ENCODE data around the gene PIGU.
"Not testable (repeated sequence)": the region's sequence is repeated elsewhere in the genome, so short reads cannot be mapped to it uniquely, and the experiment has no call there.

PIGU gene

DNA sequence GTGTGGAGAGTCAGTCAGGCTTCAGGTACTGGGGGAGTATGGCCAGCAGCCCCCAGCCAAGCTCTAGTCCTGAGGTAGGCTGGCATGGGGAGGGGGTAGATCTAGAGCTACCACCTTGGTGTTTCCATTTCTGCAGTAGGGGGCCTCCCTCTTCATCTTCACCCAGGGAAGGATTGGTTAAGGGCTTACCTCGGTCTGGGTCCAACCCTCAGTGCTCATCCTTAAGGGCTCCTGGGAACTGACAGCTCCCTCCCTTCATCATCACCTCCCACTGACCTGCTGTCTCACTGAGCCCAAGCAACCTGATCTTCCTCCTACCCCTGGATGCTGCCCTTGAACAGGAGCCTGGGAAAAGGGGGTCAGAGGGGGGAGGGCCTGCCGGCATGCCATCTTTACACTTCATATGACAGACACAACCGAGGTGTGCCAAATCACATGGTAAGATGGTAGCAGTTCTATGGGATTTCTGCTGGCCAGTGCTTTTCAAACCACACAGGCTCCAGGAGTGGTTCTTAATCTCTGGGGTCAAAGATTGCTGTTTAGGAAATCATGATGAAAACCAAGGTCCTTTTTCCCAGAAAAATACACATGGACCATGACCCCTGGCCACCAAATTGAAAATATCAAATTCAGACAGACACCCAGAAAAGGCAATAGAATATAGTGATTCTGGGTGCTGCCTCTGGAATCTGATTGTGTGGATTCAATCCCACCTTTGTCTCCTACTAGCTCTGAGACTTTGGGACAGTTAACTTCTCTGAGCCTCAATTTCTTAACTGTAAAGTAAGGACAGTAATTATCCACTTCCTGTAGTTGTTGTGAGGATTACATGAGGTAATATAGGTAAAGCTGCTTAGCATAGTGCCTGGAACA, 30.3 kb upstream of the PIGU start:
- no peak for DNase-seq (ENCODE audit: low read depth in 3 of 3)

DNA sequence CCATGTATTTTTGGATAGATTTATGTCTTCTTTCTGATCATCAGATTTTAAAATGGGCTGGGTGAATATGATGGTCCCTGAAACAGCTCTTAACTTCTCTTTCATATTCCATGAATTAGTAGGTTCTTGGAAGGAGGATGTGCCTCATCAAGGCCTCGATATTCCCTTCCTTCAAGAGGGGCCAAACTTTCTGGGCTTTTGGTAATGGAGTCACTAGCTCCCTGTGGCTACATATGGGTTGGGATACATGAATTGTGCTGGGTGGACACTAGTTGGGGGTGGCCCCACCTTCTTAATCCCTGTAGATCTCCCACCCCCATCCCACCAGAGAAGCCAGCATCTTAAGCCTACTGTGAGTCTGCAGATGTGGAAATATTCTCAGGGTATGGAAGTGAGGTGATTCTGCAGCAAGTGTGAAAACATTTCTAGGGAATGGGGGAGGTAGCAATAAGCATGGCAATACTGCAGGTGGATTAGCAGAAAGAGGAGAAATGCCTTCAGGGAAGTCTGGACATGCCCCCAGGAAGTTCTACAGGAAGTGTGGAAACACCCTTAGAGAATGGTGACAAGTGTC, 29.5 kb upstream of the PIGU start:
- no peak for DNase-seq (ENCODE audit: low read depth in 3 of 3)

DNA sequence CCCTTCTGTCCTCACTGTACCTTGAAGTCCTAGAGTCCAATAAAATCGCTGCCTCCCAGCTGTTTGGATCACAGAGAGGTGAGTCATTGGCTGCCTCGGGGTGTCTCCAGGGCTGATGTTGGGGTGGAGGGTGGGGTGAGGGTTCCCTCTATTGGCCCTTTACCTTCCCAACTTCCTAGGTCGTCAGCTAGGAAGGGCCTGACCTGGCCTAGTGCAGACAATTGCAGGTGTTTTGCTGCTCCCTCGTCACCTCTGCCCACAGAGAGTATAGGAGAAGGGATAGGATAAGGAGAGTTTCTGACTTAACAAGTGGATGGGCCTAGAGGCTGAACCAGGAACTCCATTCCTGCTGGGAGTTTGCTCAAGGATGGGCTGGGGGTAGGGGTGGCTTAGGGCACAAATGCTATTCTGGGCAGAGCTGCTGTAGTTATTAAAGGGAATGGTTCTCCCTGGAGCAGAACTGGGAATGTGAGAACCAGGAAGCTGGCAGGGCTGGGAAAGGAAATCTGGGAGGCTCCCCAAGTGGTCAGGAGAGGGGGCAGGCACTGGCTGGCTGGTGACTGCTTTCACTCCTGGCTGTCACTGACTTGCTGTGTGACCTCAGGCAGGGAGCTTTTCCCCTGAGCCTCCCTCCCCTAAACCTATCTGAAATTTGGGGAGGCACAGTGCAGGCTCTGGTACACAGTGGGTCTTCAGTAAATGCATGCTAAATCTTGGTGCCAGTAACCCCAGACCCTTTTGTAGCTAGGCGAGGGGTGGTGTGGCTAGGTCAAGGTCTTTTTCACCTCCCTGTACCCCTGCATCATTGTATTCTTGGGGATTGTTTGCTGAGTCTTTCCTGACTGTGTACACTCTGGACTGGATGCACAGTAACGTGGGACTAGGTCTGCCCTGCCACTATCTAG, 28.8 kb upstream of the PIGU start:
- no peak for DNase-seq (ENCODE audit: low read depth in 3 of 3)

DNA sequence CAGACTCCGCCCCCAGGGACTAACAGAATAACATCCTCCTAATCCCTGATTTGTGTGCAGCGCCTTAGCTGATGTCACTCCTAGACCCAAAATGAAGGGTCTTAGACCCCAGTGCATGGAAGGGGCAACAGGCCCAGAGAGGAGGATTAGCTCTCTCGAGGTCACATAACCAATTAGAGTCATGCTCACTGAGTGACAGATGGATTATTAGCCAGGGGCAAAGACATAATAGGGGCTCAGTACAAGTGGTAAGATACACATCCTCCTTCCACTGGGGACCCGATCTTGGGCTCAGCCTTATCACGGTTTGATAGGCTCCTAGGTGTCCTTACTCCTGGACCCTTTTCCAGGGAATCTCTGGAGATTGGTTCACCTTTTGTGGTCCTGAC, 28.1 kb upstream of the PIGU start:
- DNase-seq (ENCODE audit: low read depth in 3 of 3): no peak

DNA sequence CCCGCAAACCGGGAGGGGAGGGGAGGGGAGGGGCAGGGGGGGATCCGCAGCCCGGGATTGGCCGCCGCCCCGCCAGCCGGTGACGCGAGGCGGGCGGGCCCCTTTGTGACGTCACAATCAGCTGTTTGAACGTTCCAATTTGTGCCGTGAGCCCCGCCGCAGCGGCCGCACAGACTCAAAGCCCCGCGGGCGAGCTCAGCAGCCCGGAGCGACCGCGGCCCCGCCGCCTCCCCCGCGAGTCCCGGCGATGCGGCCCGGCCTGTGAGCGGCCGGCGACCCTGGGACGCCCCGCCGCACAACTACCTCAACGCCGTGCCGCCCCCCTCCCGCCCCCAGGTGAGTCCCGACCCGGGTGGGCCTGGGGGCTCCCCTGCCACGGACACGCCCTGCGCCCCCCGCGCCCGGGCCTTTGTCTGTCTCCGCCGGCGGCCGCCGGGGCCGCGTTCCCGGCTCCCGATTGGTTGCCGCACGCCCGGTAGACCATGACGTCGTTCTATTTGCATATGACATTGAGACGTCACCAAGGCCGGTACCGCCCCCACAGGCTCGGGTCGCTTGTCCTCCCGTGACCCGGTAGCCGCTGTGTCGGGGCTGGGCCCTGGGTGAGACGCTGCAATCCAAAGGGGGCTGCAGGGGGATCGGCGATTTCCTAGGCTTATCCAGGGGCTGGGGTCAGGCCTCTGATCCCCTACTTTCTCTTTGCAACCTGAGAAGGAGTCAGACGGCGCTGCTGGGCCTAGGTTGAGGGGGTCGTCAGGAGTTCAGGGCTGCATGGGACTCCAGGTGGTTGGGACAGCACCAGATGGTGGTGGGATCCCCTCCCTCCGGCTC, 27.5 kb upstream of the PIGU start, which contains the start of gene TP53INP2:
TP53INP2 (plus strand) TSS at position 168 of the 831 bp plus-strand sequence. CDS start 4,396 bp downstream, outside the sequence.
- peak; percentile 61 to 79 (median 66) for DNase-seq (ENCODE audit: low read depth in 3 of 3)

DNA sequence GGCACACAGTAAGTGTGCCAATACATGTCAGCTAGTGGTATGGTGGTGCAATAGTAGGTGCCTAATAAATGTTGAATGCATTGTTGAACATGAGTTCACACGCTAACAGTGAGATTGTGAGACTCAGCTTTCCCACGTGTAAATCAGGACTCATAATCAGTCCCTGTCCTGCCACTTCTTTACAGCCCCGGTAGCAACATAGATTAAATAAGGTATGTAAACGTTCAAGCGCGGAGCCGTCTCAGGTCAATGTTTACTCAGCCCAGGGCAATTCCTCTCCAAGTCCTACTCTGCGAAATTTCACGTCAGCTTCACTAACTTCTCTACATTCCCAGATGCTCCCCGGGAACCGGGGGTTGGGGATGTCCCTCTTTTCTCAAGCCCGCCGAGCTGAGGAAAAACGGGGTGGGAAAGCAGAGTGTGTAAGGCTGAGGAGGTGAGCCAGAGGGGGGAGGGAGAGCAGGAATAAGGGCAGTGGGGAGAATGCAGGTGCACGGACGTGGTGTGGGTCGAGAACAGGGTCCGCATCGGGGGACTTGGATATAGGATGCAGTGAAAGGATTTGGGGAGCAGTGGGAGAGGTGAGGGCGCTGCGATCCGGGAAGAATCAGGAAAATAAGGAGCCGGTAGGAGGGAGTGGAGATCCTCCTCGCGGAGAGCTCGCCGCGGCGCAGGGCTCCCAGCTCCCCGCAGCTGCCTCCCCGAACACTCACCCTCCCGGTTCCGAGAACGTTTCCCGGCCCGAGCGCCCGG, 26.7 kb upstream of the PIGU start:
- peak in 1 of 3 experiments; percentile 5 for DNase-seq (ENCODE audit: low read depth in 3 of 3)

DNA sequence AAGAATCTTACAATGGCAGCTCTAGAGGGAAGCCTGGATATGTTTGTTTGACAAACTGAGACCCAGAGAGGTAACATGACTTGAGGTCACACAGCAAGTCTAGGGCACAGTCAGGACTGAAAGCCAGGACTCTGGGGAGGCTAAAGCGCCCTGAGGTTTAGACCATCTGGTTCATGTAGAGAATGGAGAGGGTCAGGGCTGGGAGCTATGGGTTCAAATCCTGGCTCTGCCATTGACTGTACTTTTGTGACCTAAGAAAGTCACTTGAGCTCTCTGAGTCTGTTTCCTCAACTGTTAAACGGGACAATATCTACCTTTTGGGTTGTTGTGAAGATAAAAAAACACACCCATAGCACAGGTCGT, 26.1 kb upstream of the PIGU start:
- DNase-seq (ENCODE audit: low read depth in 3 of 3): no peak

DNA sequence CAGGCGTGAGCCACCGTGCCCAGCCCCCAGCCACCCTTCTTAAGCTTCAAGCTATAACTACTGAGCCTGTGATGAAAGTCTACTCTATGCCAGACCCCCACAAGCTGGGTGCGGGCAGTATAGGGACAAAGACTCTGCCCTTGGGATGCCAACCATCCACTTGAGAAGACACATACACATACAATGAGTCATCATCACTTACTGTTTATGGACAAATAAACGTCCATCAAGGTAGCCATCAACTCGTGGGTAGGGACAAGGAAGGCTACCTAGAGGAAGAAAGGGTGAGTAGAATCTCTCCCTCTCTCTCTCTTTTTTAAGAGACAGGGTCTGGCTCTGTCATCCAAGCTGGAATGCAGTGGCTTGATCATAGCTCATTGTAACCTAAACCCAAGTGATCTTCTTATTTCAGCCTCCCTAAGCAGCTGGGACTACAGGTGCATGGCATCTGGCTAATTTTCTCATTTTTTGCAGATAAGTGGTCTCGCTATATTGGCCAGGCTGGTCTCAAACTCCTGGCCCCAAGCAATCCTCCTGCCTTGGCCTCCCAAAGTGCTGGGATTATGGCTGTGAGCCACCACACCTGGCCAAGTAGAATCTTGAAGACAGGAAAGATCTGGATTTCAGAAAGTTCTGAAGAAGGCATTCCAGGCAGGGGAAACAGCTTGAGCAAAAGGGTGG, 24.7 kb upstream of the PIGU start:
- no peak for DNase-seq (ENCODE audit: low read depth in 3 of 3)

DNA sequence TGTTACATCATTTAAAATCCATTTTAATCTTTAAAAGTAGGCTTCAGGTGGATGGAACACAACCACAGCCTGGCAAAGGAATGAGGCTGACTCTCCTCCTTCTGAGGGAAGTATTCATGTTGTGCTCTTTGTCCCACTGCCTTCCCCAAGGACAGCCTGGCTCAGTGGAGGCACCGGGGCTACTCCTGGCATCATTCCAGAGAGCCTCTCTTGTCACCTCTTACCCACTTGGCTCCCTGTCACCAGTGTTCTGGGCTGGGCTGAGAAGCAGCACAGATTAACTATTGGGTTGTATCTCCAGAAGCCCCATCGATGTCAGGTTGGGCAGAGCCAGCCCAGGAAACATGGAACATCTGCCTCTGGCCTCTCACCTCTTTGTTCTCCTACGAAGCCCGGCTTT, 16.5 kb upstream of the PIGU start:
- no peak for DNase-seq (ENCODE audit: low read depth in 3 of 3)

DNA sequence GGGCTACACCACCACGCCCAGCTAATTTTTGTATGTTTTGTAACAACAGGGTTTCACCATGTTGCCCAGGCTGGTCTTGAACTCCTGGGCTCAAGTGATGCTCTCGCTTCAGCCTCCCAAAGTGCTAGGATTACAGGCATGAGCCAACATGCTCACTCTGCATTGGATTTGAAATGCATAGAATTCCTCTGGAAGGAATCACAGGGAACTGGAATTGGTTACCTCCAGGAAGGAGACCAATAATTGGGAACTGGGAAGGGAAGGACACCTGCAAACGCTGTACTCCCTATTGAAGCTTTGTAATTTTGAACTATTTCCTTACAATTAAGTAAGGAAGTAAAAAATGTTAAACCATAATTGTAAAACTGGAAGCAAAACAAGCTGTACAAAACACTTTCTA, 14.9 kb upstream of the PIGU start:
- no peak for DNase-seq (ENCODE audit: low read depth in 3 of 3)

DNA sequence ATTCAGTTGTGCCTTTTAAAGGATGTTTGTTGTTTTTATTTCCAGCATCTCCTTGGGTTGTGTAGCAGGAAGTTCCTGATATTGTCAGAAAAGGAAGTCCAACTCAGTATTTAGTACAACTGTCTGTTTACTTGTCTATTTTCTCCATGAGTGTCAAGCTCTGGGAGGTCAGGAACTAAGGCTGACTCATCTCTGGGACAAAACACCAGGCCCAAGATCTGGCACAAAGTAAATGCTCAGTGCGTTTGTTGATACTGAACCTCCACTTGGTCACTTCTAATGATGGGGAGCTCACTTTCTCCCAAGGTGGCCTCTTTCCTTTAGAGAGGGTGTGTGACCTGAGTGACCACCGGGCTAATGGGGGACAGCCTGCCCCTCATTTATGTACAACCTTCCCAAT, 12.6 kb upstream of the PIGU start:
- DNase-seq (ENCODE audit: low read depth in 3 of 3): no peak

DNA sequence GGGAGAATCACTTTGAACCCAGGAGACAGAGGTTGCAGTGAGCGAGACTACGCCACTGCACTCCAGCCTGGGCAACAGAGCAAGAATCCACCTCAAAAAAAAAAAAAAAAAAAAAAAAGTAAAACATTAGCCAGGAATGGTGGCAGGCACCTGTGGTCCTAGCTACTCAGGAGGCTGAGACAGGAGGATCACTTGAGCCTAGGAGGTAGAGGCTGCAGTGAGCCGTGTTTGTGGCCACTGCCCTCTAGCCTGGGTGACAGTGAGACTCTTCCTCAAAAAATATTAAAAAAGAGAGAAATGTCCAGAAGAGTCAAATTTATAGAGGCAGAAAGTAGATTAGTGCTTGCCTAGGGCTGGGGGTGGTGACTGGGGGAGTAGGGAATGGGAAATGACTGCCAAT, 6.8 kb upstream of the PIGU start:
- no peak for DNase-seq (ENCODE audit: low read depth in 3 of 3)

DNA sequence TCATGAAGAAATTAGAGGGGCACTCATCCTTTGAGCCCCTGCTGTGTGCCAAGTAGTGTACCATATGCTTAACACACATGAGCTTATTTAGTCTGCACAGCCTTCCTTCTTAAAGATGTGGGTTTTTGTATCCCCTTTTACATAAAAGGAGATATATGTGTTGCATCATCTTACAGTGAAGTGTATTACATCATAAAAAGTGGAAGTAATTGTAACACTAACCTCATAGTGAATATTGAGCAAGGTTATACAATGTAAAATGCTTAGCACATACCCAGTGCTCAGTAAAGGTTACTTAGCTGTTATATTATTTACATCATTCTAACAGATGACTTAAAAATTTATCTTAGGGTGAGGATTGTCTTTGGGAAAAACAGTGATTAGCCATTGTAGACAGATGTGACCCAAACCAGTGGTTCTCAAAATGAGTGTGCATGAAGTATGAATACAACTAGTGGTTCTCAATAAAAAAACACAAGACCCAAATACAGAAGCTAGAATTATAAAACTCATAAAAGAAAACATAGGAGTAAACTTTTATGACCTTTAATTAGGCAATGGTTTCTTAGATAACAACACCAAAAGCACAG, 3.8 kb upstream of the PIGU start:
- no peak for DNase-seq (ENCODE audit: low read depth in 3 of 3)

DNA sequence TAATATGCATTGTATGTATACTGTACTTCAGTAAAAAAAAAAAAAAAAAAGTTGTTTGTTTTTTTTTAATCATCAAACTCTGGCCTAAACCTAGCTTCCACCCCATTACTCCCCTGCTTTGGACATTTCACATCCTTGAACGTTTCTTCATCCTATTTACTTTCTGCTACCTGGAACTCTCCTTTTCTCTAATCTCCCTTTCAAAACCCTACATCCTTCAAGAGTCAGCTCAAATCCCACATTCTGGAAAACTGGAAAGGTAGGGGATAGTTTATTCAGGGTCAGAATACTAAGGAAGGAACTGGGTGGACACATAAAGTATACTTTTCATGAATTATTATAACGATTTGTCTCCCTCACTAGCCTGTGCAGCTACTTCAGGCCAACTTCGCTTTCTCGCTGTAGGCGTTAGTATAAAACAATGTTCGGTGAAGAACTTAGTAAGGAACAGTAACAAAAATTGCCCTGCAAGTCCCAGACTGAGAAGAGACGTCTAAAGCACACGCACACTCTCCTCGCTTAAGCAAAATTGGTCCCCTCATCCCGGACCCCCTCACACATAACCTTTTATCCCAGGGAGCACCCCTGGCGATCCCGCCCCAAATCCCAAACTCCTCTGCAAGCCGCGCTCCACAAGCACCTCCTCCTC, 775 bp downstream of the PIGU start:
- DNase-seq (ENCODE audit: low read depth in 3 of 3): no peak

DNA sequence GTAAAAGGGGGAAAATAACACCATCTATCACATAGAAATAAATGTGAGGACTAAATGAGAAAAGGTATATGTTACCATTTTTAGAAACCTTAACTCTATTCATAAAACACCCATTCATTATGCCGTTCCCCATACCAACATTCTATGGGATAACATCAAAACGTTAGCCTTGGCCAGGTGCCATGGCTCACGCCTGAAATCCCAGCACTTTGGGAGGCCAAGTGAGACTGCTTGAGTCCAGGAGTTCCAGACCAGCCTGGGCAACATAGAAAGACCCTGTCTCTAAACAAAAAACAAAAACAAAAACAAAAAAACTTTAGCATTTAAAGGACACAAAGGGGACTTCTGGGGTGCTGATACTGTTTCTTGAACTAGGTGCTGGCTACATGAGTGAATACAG, 1.3 kb downstream of the PIGU start:
- DNase-seq (ENCODE audit: low read depth in 3 of 3): no peak

DNA sequence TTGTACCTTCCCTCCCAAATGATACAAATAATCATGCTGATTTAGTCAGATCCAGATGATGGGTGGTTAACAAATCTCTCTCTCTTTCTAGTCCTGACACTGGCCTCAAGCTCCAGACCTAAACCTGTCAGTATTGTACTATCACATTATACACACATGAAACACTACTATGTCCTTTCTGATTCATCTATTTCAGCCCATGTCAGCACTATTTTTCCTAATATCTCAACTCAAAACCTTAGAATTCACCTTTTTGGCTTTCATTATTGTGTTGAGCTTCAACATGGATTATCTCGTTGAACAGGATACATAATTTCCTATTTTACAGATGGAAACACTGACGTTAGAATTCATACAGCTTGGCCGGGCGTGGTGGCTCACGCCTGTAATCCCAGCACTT, 3.5 kb downstream of the PIGU start:
- no peak for DNase-seq (ENCODE audit: low read depth in 3 of 3)

DNA sequence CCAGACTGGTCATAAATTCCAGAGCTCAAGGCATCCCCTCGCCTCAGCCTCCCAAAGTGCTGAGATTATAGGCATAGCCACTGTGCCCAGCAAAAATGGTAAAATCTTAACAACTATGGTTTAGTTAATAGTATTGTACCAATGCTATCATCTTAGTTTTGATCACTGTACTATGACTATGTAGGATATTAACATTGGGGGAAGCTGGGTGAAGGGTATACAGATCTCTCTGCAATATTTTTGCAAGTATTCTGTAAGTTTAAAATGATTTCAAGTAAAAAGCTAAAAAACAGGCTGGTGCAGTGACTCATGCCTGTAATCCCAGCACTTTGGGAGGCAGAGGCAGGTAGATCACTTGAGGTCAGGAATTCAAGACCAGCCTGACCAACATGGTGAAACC, 7.8 kb downstream of the PIGU start:
- DNase-seq (ENCODE audit: low read depth in 3 of 3): no peak

DNA sequence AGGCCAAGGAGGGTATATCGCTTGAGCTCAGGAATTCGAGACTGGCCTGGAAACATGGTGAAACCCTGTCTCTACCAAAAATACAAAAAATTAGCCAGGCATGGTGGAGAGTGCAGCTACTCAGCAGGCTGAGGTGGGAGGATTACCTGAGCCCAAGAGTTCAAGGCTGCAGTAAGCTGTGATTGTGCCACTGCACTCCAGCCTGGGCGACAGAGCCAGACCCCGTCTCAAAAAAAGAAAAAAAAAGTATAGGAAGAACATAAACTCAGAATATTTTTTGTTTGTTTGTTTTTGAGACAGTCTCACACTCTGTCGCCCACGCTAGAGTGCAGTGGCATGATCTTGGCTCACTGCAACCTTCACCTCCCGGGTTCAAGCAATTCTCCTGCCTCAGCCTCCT, 12.1 kb downstream of the PIGU start:
- DNase-seq (ENCODE audit: low read depth in 3 of 3): not testable (repeated sequence)

DNA sequence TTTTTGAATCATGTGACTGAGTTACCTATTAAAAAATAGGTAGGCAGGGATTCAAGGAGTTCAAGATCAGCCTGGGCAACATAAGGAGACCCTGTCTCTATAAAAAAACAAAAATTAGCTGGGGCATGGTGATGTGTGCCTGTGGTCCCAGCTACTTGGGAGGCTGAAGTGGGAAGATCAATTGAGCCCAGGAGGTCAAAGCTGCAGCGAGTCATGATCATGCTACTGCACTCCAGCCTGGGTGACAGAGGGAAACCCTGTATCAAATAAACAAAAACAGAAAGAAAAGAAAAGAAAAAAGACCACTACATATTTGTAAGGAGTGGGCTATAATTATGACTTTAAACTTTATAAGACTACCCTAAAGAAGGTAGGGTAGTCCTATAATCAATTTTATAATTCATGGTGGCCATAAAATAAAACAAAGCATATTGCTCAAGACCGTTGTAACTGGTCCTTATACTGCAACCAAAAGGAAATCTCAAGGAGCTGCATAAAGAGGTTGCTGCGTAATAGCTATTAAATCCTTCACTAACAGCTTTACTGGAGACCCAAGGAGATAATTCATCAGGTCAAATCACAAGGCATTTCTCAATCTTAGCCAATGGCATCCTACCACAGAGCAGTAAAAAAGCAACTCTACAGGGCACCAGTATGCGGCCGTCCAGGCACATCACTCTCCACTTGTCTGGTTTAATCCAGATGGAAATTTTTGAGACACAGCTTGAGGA, 13.5 kb downstream of the PIGU start:
- no peak for DNase-seq (ENCODE audit: low read depth in 3 of 3)

All from stimulated activated CD4-positive, alpha-beta T cell treated with anti-CD3 and anti-CD28 coated beads, TNF-alpha, amount 100 ng/mL, for 24 hours (primary cell).